Measurements from ENCODE around the gene HSH2D. TPM values are rescaled to one million over a fixed set of nuclear protein-coding genes. Genes with fewer than 3 reads are reported as not detected.
A peak's percentile ranks its signal among the peaks of the same experiment; 100 is the strongest.

HSH2D gene
- total RNA-seq, 4 donors from 2014 or later = 28.0 to 111 (median 58.8) TPM

- Histone ChIP-seq H3K4me3 (no peak overlapping the region), H3K4me1 (no peaks in the 10 kb centered on the region), H3K27me3 (no peaks in the 10 kb centered on the region), H3K9me3 (no peaks in the 10 kb centered on the region), H3K36me3 (peaks cover 0 to 14% (median 0%) of the 10 kb centered on the region in 3 donors), H3K27ac (no peak overlapping the region)
- TF ChIP-seq, protein P1, sequence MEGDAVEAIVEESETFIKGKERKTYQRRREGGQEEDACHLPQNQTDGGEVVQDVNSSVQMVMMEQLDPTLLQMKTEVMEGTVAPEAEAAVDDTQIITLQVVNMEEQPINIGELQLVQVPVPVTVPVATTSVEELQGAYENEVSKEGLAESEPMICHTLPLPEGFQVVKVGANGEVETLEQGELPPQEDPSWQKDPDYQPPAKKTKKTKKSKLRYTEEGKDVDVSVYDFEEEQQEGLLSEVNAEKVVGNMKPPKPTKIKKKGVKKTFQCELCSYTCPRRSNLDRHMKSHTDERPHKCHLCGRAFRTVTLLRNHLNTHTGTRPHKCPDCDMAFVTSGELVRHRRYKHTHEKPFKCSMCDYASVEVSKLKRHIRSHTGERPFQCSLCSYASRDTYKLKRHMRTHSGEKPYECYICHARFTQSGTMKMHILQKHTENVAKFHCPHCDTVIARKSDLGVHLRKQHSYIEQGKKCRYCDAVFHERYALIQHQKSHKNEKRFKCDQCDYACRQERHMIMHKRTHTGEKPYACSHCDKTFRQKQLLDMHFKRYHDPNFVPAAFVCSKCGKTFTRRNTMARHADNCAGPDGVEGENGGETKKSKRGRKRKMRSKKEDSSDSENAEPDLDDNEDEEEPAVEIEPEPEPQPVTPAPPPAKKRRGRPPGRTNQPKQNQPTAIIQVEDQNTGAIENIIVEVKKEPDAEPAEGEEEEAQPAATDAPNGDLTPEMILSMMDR (IDR thresholded peaks at IDR 0.05) = no peak
- no peak for TF ChIP-seq POLR2A (IDR thresholded peaks at IDR 0.05)
- DNase-seq = no peak
Measured at GRCh38 chr19:16160943-16161560, 17.6 kb downstream of the HSH2D start.

- Histone ChIP-seq H3K9me3 (no peaks in the 10 kb centered on the region), H3K36me3 (peaks cover 0 to 6% (median 0%) of the 10 kb centered on the region in 3 donors), H3K27me3 (no peaks in the 10 kb centered on the region), H3K4me3 (no peak overlapping the region), H3K27ac (no peak overlapping the region), H3K4me1 (no peaks in the 10 kb centered on the region)
- DNase-seq = no peak
- TF ChIP-seq, protein P1 (IDR thresholded peaks at IDR 0.05) = no peak
- no peak for TF ChIP-seq POLR2A (IDR thresholded peaks at IDR 0.05)
Measured at GRCh38 chr19:16161840-16162239, 18.4 kb downstream of the HSH2D start.

- Histone ChIP-seq H3K27ac (peak overlapping the region in 1 of 4 donors; percentile 37), H3K4me1 (no peaks in the 10 kb centered on the region), H3K36me3 (no peaks in the 10 kb centered on the region), H3K27me3 (no peaks in the 10 kb centered on the region), H3K4me3 (no peak overlapping the region), H3K9me3 (no peaks in the 10 kb centered on the region)
- DNase-seq = peak in 2 of 3 donors; percentile 60 to 73
- TF ChIP-seq, protein P1 (IDR thresholded peaks at IDR 0.05) = peak in 1 of 6 experiments; percentile 7
- TF ChIP-seq POLR2A (IDR thresholded peaks at IDR 0.05) = no peak
Measured at GRCh38 chr19:16164222-16164890, 20.9 kb downstream of the HSH2D start.

DNA sequence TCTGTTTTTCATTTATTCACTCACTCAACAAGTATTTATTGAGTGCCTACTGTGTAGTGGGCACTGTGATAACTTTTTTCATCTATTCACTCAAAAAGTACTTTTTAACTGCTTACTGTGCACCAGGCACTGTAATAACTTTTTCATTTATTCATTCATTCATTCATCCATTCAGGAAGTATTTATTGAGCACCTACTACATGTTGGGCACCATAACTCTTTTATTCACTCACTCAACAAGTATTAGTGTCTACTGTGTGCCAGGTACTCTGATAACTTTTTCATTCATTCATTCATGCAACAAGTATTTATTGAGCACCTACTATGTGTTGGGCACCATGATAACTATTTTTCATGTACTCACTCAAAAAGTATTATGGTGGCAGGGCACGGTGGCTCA lies 22.9 kb downstream of the HSH2D start:
- Histone ChIP-seq H3K4me3 (no peak overlapping the region), H3K4me1 (no peaks in the 10 kb centered on the region), H3K27ac (no peak overlapping the region), H3K27me3 (no peaks in the 10 kb centered on the region), H3K36me3 (no peaks in the 10 kb centered on the region), H3K9me3 (no peaks in the 10 kb centered on the region)
- no peak for TF ChIP-seq POLR2A (IDR thresholded peaks at IDR 0.05)
- TF ChIP-seq, protein P1 (IDR thresholded peaks at IDR 0.05) = no peak
- DNase-seq = no peak

GRCh38 chr19:16167055-16167454 lies 23.6 kb downstream of the HSH2D start:
- TF ChIP-seq, protein P1 (IDR thresholded peaks at IDR 0.05) = no peak
- TF ChIP-seq POLR2A (IDR thresholded peaks at IDR 0.05) = no peak
- H3K27ac ChIP-seq = no peak overlapping the region
- no peaks in the 10 kb centered on the region for H3K36me3 ChIP-seq
- no peak for DNase-seq
- no peaks in the 10 kb centered on the region for H3K27me3 ChIP-seq
- no peaks in the 10 kb centered on the region for H3K4me1 ChIP-seq
- no peak overlapping the region for H3K4me3 ChIP-seq
- no peaks in the 10 kb centered on the region for H3K9me3 ChIP-seq

Data from Peyer's patch (tissue), 4 donors.